IMR-90 (cell line): ENCODE data around the gene CD207. TPM values are rescaled to one million over a fixed set of nuclear protein-coding genes. Genes with fewer than 3 reads are reported as not detected.

Experiments used
- ATAC-seq: fragments of 200-7000 bp; cut with Tn5 transposase; 2 replicates; pipeline ENCODE4 v1.9.1; 2020; ENCODE audit warnings: low read depth, mild to moderate bottlenecking, moderate library complexity
- BruUV-seq: library from RNA; stranded (reverse); fragments of 400-500 nt; replicated peaks from 2 replicates; lab custom pipeline; 2021; lab: Mats Ljungman, UMichigan
- CTCF ChIA-PET: fragments of 300-600 bp; formaldehyde crosslinking; extraction: SDS; loops from one replicate; lab custom pipeline; 2021; ENCODE audit warnings: antibody characterized with exemption; lab: Yijun Ruan, JAX
- POLR2A ChIA-PET: fragments of 300-600 bp; sonication (Branson Sonifier 250); formaldehyde crosslinking; loops from one replicate; lab custom pipeline; 2022; ENCODE audit warnings: antibody characterized with exemption; ENCODE audit not compliant: unreplicated experiment; lab: Charles Lee
- DNase-seq: peaks from one replicate; pipeline ENCODE4 v3.0.0; 2013
- H2AFZ ChIP-seq: replicated peaks from 2 replicates; pipeline ENCODE3; 2013; ENCODE audit warnings: low read length, mild to moderate bottlenecking; ENCODE audit not compliant: poor library complexity
- H2AK5ac ChIP-seq: 2 replicates; pipeline ENCODE4 v1.6.1; 2013; ENCODE audit warnings: low read depth, low read length, inconsistent platforms
- H2AK9ac ChIP-seq: replicated peaks from 2 replicates; pipeline ENCODE3; 2013; ENCODE audit warnings: mild to moderate bottlenecking, low read depth, low read length, moderate library complexity; ENCODE audit not compliant: poor library complexity
- H2BK120ac ChIP-seq: 2 replicates; pipeline ENCODE4 v1.6.1; 2013; ENCODE audit warnings: low read depth, low read length, inconsistent platforms
- H2BK15ac ChIP-seq: 3 replicates; pipeline ENCODE4 v1.6.1; 2013; ENCODE audit warnings: low read depth, low read length, inconsistent platforms
- H2BK20ac ChIP-seq: 2 replicates; pipeline ENCODE4 v1.6.1; 2013; ENCODE audit warnings: low read depth, mild to moderate bottlenecking, inconsistent platforms, low read length, moderate library complexity
- H2BK5ac ChIP-seq: 2 replicates; pipeline ENCODE4 v1.6.1; 2013; ENCODE audit warnings: mild to moderate bottlenecking, low read depth, low read length, inconsistent platforms; ENCODE audit not compliant: poor library complexity, severe bottlenecking
- H3K14ac ChIP-seq: replicated peaks from 2 replicates; pipeline ENCODE4 v1.6.1; 2013; ENCODE audit warnings: low read depth, low read length, inconsistent platforms
- H3K18ac ChIP-seq: 2 replicates; pipeline ENCODE4 v1.6.1; 2013; ENCODE audit warnings: low read depth, low read length, control low read depth
- H3K23ac ChIP-seq: 2 replicates; pipeline ENCODE4 v1.6.1; 2013; ENCODE audit warnings: low read depth, low read length, inconsistent platforms
- H3K27ac ChIP-seq: 2 replicates; pipeline ENCODE4 v1.5.1; 2013; ENCODE audit warnings: mild to moderate bottlenecking, control low read depth, low read length; ENCODE audit not compliant: insufficient read depth
- H3K27me3 ChIP-seq: 2 replicates; pipeline ENCODE4 v1.6.1; 2013; ENCODE audit warnings: low read length; ENCODE audit not compliant: control insufficient read depth, insufficient read depth
- H3K36me3 ChIP-seq: 2 replicates; pipeline ENCODE4 v1.6.1; 2013; ENCODE audit warnings: low read length, mixed read lengths; ENCODE audit not compliant: control insufficient read depth, insufficient read depth
- H3K4ac ChIP-seq: 2 replicates; pipeline ENCODE4 v1.6.1; 2013; ENCODE audit warnings: low read depth, low read length, inconsistent platforms
- H3K4me1 ChIP-seq: 2 replicates; pipeline ENCODE4 v1.6.1; 2013; ENCODE audit warnings: low read length, mixed read lengths; ENCODE audit not compliant: control insufficient read depth, insufficient read depth
- H3K4me2 ChIP-seq: 2 replicates; pipeline ENCODE4 v1.6.1; 2013; ENCODE audit warnings: low read depth, mild to moderate bottlenecking, control low read depth, low read length, moderate library complexity
- H3K4me3 ChIP-seq: 2 replicates; pipeline ENCODE4 v1.5.1; 2013; ENCODE audit warnings: low read depth, mild to moderate bottlenecking, control low read depth, low read length, moderate library complexity; ENCODE audit not compliant: insufficient read depth
- H3K56ac ChIP-seq: 2 replicates; pipeline ENCODE4 v1.6.1; 2013; ENCODE audit warnings: low read length, inconsistent platforms; ENCODE audit not compliant: insufficient read depth; ENCODE audit errors: extremely low read depth
- H3K79me1 ChIP-seq, 2 experiments: 2 replicates each; pipeline ENCODE4 v1.6.1; 2013; ENCODE audit warnings: low read length in 2 of 2, inconsistent platforms in 1 of 2, low read depth in 1 of 2
- H3K9ac ChIP-seq: 2 replicates; pipeline ENCODE4 v1.6.1; 2013; ENCODE audit warnings: low read depth, low read length, control low read depth
- H3K9me1 ChIP-seq: 2 replicates; pipeline ENCODE4 v1.6.1; 2013; ENCODE audit warnings: low read length, inconsistent platforms; ENCODE audit not compliant: insufficient read depth
- H3K9me3 ChIP-seq: 2 replicates; pipeline ENCODE4 v1.6.1; 2013; ENCODE audit warnings: low read length; ENCODE audit not compliant: control insufficient read depth, insufficient read depth
- H4K20me1 ChIP-seq: 2 replicates; pipeline ENCODE4 v1.6.1; 2013; ENCODE audit warnings: low read length, inconsistent platforms; ENCODE audit not compliant: insufficient read depth
- H4K5ac ChIP-seq: 2 replicates; pipeline ENCODE4 v1.6.1; 2013; ENCODE audit warnings: mild to moderate bottlenecking, low read depth, low read length, control low read depth
- H4K8ac ChIP-seq, 2 experiments: 2 replicates each; pipeline ENCODE4 v1.6.1; 2013; ENCODE audit warnings: low read depth in 2 of 2, low read length in 2 of 2, control low read depth in 1 of 2, inconsistent platforms in 1 of 2
- H4K91ac ChIP-seq: 2 replicates; pipeline ENCODE4 v1.6.1; 2013; ENCODE audit warnings: low read depth, low read length, inconsistent platforms; ENCODE audit not compliant: insufficient read depth
- BHLHE40 ChIP-seq: fragments of 150-350 bp; IDR thresholded peaks from 2 replicates; pipeline ENCODE4 v1.6.1; 2016; ENCODE audit warnings: mild to moderate bottlenecking, low read depth, low read length
- CEBPB ChIP-seq: IDR thresholded peaks from 2 replicates; pipeline ENCODE4 v1.6.1; 2012; ENCODE audit warnings: low read depth, low read length, improper control_type of control experiment
- CHD1 ChIP-seq: IDR thresholded peaks from 2 replicates; pipeline ENCODE4 v1.6.1; 2012; ENCODE audit warnings: low read depth, low read length, improper control_type of control experiment
- FOS ChIP-seq: fragments of 150-350 bp; IDR thresholded peaks from 2 replicates; pipeline ENCODE4 v1.6.1; 2016; ENCODE audit warnings: low read depth, low read length
- MAFK ChIP-seq: IDR thresholded peaks from 2 replicates; pipeline ENCODE4 v1.6.1; 2012; ENCODE audit warnings: low read depth, low read length, improper control_type of control experiment
- NFE2L2 ChIP-seq: fragments of 150-350 bp; IDR thresholded peaks from 2 replicates; pipeline ENCODE4 v1.6.1; 2016; ENCODE audit warnings: low read depth, mild to moderate bottlenecking, low read length
- POLR2A ChIP-seq: IDR thresholded peaks from 2 replicates; pipeline ENCODE4 v1.6.1; 2012; ENCODE audit warnings: mild to moderate bottlenecking, low read depth, low read length
- RAD21 ChIP-seq: IDR thresholded peaks from 2 replicates; pipeline ENCODE4 v1.6.1; 2012; ENCODE audit warnings: low read length, improper control_type of control experiment
- RFX5 ChIP-seq: IDR thresholded peaks from 2 replicates; pipeline ENCODE4 v1.8.0; 2012; ENCODE audit warnings: low read depth, mild to moderate bottlenecking, low read length, moderate library complexity
- SMC3 ChIP-seq: fragments of 150-350 bp; IDR thresholded peaks from 2 replicates; pipeline ENCODE4 v1.6.1; 2016; ENCODE audit warnings: low read depth, mild to moderate bottlenecking, antibody characterized with exemption, low read length, moderate library complexity
- WGBS, 2 experiments: methylation state at CpG; one replicate each; pipeline versions ENCODE4 v1.1.5 to v1.1.7; 2013; ENCODE audit warnings: missing lambda C conversion rate in 2 of 2; ENCODE audit not compliant: insufficient read length in 1 of 2; ENCODE audit errors: extremely low coverage in 2 of 2; 5-methylcytosine and 5-hydroxymethylcytosine counted together
- dilution Hi-C: fragments of 300-500 bp; cut with HindIII; formaldehyde crosslinking; loops from one replicate; pipeline ENCODE4 v1.14.3; 2018; ENCODE audit warnings: low sequenced_read_pairs; ENCODE audit not compliant: unreplicated experiment
- in situ Hi-C: fragments of 300-500 bp; cut with MboI; formaldehyde crosslinking; loops from 3 replicates; pipeline ENCODE4 v1.14.3; 2019; ENCODE audit warnings: low sequenced_read_pairs, inconsistent platforms, mixed read lengths
- intact Hi-C: fragments of 100-400 bp; cut with micrococcal nuclease; formaldehyde crosslinking; loops from 2 replicates; pipeline ENCODE4 v1.10.0; 2022
- polyA plus RNA-seq, 3 experiments: library from polyadenylated mRNA; depleted of rRNA; stranded (reverse); fragments of >200 nt; gene quantifications; 2 replicates each; pipeline ENCODE4 v1.2.3, GENCODE V29; 2012; ENCODE audit warnings: low replicate concordance in 1 of 3
- total RNA-seq: library from RNA; depleted of rRNA; stranded (reverse); fragments of >200 nt; gene quantifications from 2 replicates; pipeline ENCODE4 v1.2.3, GENCODE V29; 2012
- TF ChIP-seq, protein P1 (sequence below): fragments of 150-350 bp; IDR thresholded peaks from 2 replicates; pipeline ENCODE4 v1.6.1; 2017; ENCODE audit warnings: mild to moderate bottlenecking, antibody characterized with exemption, low read length, low read depth

Gene CD207
- total and polyA plus RNA-seq, 2 of the 4 experiments (the other 2 are of a cell fraction) = not detected

DNA sequence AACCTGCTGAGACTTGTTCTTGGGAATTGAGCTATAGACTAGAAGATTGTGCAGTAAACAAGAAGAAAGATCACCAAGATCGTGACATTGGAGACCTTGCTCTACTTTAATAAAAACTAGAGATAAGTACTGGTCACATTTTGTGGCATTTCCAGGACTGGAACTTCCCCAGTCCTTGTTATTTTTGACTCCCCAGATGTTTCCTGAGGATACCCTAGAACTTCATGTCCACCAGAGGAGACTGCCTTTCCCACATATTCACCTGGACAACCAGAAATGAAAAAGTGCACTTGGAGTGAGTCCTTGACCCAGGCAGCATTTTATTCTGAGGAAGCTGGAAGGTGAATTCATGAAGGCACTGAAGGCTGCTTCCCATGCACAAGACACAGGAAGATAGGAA lies 5.7 kb downstream of the CD207 start:
- H2BK5ac ChIP-seq = no peak overlapping the region
- no peak overlapping the region for H2AK5ac ChIP-seq
- H3K23ac ChIP-seq = no peak overlapping the region
- ChIA-PET POLR2A (no interaction called here), CTCF (no interaction called here)
- no peak for DNase-seq
- H3K4ac ChIP-seq = no peak overlapping the region
- H3K4me1 ChIP-seq = no peaks in the 10 kb centered on the region
- no peak overlapping the region for H4K8ac ChIP-seq
- dilution Hi-C loops (no loop called here), in situ Hi-C loops (no loop called here), intact Hi-C loops (no loop called here)
- no peaks in the 10 kb centered on the region for H4K20me1 ChIP-seq
- H3K9ac ChIP-seq = no peak overlapping the region
- no peak overlapping the region for H3K56ac ChIP-seq
- H3K9me3 ChIP-seq = no peaks in the 10 kb centered on the region
- H3K36me3 ChIP-seq = no peaks in the 10 kb centered on the region
- no peak overlapping the region for H4K5ac ChIP-seq
- TF ChIP-seq NFE2L2 = no peak
- no peak for TF ChIP-seq MAFK
- TF ChIP-seq, protein P1, sequence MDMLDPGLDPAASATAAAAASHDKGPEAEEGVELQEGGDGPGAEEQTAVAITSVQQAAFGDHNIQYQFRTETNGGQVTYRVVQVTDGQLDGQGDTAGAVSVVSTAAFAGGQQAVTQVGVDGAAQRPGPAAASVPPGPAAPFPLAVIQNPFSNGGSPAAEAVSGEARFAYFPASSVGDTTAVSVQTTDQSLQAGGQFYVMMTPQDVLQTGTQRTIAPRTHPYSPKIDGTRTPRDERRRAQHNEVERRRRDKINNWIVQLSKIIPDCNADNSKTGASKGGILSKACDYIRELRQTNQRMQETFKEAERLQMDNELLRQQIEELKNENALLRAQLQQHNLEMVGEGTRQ = no peak
- TF ChIP-seq SMC3 = no peak
- no peak for TF ChIP-seq CHD1
- TF ChIP-seq RAD21 = no peak
- no peak for TF ChIP-seq BHLHE40
- TF ChIP-seq POLR2A = no peak
- no peak for TF ChIP-seq CEBPB
- no peak for TF ChIP-seq RFX5
- no peak for TF ChIP-seq FOS
- no peak overlapping the region for H2AK9ac ChIP-seq
- H2BK120ac ChIP-seq = no peak overlapping the region
- no peak overlapping the region for H3K27ac ChIP-seq
- H3K4me3 ChIP-seq = no peak overlapping the region
- no CpG with 5 or more reads among the region's 1 CpG for WGBS, 2 experiments
- peaks cover 14% of the 10 kb centered on the region for H3K27me3 ChIP-seq
- H2BK15ac ChIP-seq = no peak overlapping the region
- no peak overlapping the region for H4K91ac ChIP-seq
- no peaks in the 10 kb centered on the region for H3K79me1 ChIP-seq
- H3K18ac ChIP-seq = no peak overlapping the region
- no peaks in the 10 kb centered on the region for H3K9me1 ChIP-seq
- no TSS peak for BruUV-seq
- no peak overlapping the region for H2BK20ac ChIP-seq
- no peak overlapping the region for H3K4me2 ChIP-seq
- H3K14ac ChIP-seq = no peak overlapping the region
- H2AFZ ChIP-seq = no peak overlapping the region
- ATAC-seq = no peak
